PC-3 (cell line): Measurements from ENCODE around the gene NUDT13. TPM values are rescaled to one million over a fixed set of nuclear protein-coding genes. Genes with fewer than 3 reads are reported as not detected.

ENCODE experiments used
- ATAC-seq: fragments of 200-7000 bp; cut with Tn5 transposase; 2 replicates; pipeline ENCODE4 v1.9.1; 2020; ENCODE audit warnings: mild to moderate bottlenecking, moderate library complexity
- BruUV-seq: library from RNA; stranded (reverse); fragments of 400-500 nt; replicated peaks from 2 replicates; lab custom pipeline; 2021; lab: Mats Ljungman, UMichigan
- CTCF ChIA-PET: fragments of 300-600 bp; sonication (Branson Sonifier 250); formaldehyde crosslinking; loops from one replicate; lab custom pipeline; 2022; ENCODE audit warnings: antibody characterized with exemption; lab: Charles Lee
- POLR2A ChIA-PET: fragments of 300-600 bp; sonication (Branson Sonifier 250); formaldehyde crosslinking; loops from one replicate; lab custom pipeline; 2022; ENCODE audit warnings: antibody characterized with exemption; ENCODE audit not compliant: unreplicated experiment; lab: Charles Lee
- DNase-seq: peaks from one replicate; pipeline ENCODE4 v3.0.0-alpha.2; 2015
- H2AFZ ChIP-seq: fragments of 300-600 bp; sonication (generic); 2 replicates; pipeline ENCODE4 v1.6.0; 2016; ENCODE audit warnings: antibody characterized with exemption, low read length
- H3F3A ChIP-seq: fragments of 300-600 bp; sonication (generic); one replicate; pipeline ENCODE4 v1.6.0; 2017; ENCODE audit warnings: antibody characterized with exemption, low read length, control low read depth, mild to moderate bottlenecking; ENCODE audit not compliant: unreplicated experiment
- H3K27ac ChIP-seq: fragments of 300-600 bp; sonication (generic); 2 replicates; pipeline ENCODE4 v1.5.1; 2016; ENCODE audit warnings: mild to moderate bottlenecking, low read length
- H3K27me3 ChIP-seq: fragments of 300-600 bp; sonication (generic); 2 replicates; pipeline ENCODE4 v1.6.1; 2016; ENCODE audit warnings: low read length, mixed read lengths
- H3K36me3 ChIP-seq: fragments of 300-600 bp; sonication (generic); 2 replicates; pipeline ENCODE4 v1.6.1; 2016; ENCODE audit warnings: low read depth, mixed run types, low read length, mixed read lengths
- H3K4me1 ChIP-seq: fragments of 300-600 bp; sonication (generic); 2 replicates; pipeline ENCODE4 v1.5.1; 2016; ENCODE audit warnings: low read length; ENCODE audit not compliant: insufficient read depth
- H3K4me2 ChIP-seq: fragments of 300-600 bp; sonication (generic); 2 replicates; pipeline ENCODE4 v1.6.0; 2016; ENCODE audit warnings: low read length
- H3K4me3 ChIP-seq: fragments of 300-600 bp; sonication (generic); 2 replicates; pipeline ENCODE4 v1.5.1; 2016; ENCODE audit warnings: mild to moderate bottlenecking, low read length, mixed read lengths
- H3K79me2 ChIP-seq: fragments of 300-600 bp; sonication (generic); 2 replicates; pipeline ENCODE4 v1.6.1; 2017; ENCODE audit warnings: low read length, mixed read lengths
- H3K9ac ChIP-seq: fragments of 300-600 bp; sonication (generic); 2 replicates; pipeline ENCODE4 v1.6.0; 2016; ENCODE audit warnings: mild to moderate bottlenecking, low read length
- H3K9me2 ChIP-seq: fragments of 300-600 bp; sonication (generic); replicated peaks from 2 replicates; pipeline ENCODE4 v1.6.1; 2016; ENCODE audit warnings: mixed run types, low read length, mixed read lengths
- H3K9me3 ChIP-seq: fragments of 300-600 bp; sonication (generic); 2 replicates; pipeline ENCODE4 v1.6.1; 2016; ENCODE audit warnings: low read length, mixed read lengths
- H4K20me1 ChIP-seq: fragments of 300-600 bp; sonication (generic); 2 replicates; pipeline ENCODE4 v1.6.1; 2016; ENCODE audit warnings: low read length, mixed read lengths
- EZH2 ChIP-seq: fragments of 300-600 bp; sonication (generic); IDR thresholded peaks from one replicate; pipeline ENCODE4 v1.6.1; 2017; ENCODE audit warnings: antibody characterized with exemption, mild to moderate bottlenecking, low read length; ENCODE audit not compliant: unreplicated experiment
- EZH2phosphoT487 ChIP-seq: fragments of 300-600 bp; sonication (generic); IDR thresholded peaks from 2 replicates; pipeline ENCODE4 v1.6.1; 2018; ENCODE audit warnings: mild to moderate bottlenecking, antibody characterized with exemption, low read length, borderline replicate concordance
- intact Hi-C: fragments of 100-400 bp; cut with micrococcal nuclease; formaldehyde crosslinking; loops from 2 replicates; pipeline ENCODE4 v1.9.0; 2023
- total RNA-seq: library from RNA; depleted of rRNA; stranded (reverse); fragments of >200 nt; gene quantifications from 2 replicates; pipeline ENCODE4 v1.2.3, GENCODE V29; 2014
- TF ChIP-seq, protein P1 (sequence below): fragments of 300-600 bp; sonication (generic); conservative IDR thresholded peaks from 2 replicates; pipeline ENCODE4 v1.5.1; 2017; ENCODE audit warnings: antibody characterized with exemption, low read depth, mild to moderate bottlenecking, low read length

The NUDT13 gene
- total RNA-seq, 1 experiment from 2014 or later: 1.8 TPM

DNA sequence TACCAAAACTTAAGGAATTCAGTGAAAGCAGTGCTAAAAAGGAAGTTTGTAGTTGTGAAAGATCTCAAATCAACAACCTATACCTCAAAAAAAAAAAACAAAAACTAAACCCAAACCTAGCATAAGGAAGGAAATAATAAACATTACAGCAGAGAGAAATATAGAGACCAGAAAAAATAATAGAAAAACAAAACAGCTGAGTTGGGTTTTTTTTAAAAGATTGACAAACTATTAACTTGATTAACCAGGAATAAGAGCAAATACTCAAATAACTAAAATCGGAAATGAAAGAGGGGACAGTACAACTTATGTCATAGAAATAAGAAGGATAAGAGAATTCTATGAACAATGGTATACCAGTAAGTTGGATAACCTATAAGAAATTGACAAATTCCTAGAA lies 50.8 kb downstream of the NUDT13 start:
- no peaks in the 10 kb centered on the region for H3K9me3 ChIP-seq
- POLR2A ChIA-PET: no interaction called here
- CTCF ChIA-PET: interaction anchor here (0.6 kb wide), 1 partner anchor 65 kb away, joined by 5 read pairs; no protein-coding TSS in a partner anchor
- H3K4me3 ChIP-seq: no peak overlapping the region
- no peaks in the 10 kb centered on the region for H3K9me2 ChIP-seq
- H2AFZ ChIP-seq: no peak overlapping the region
- TF ChIP-seq EZH2phosphoT487 (no peak), EZH2 (no peak)
- TF ChIP-seq, protein P1, sequence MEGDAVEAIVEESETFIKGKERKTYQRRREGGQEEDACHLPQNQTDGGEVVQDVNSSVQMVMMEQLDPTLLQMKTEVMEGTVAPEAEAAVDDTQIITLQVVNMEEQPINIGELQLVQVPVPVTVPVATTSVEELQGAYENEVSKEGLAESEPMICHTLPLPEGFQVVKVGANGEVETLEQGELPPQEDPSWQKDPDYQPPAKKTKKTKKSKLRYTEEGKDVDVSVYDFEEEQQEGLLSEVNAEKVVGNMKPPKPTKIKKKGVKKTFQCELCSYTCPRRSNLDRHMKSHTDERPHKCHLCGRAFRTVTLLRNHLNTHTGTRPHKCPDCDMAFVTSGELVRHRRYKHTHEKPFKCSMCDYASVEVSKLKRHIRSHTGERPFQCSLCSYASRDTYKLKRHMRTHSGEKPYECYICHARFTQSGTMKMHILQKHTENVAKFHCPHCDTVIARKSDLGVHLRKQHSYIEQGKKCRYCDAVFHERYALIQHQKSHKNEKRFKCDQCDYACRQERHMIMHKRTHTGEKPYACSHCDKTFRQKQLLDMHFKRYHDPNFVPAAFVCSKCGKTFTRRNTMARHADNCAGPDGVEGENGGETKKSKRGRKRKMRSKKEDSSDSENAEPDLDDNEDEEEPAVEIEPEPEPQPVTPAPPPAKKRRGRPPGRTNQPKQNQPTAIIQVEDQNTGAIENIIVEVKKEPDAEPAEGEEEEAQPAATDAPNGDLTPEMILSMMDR: no peak
- H3K4me2 ChIP-seq: no peak overlapping the region
- no peaks in the 10 kb centered on the region for H3F3A ChIP-seq
- H4K20me1 ChIP-seq: peaks cover 39% of the 10 kb centered on the region
- BruUV-seq: no TSS peak
- ATAC-seq: no peak
- H3K27ac ChIP-seq: no peak overlapping the region
- H3K4me1 ChIP-seq: peaks cover 8% of the 10 kb centered on the region
- H3K27me3 ChIP-seq: no peaks in the 10 kb centered on the region
- intact Hi-C loops: no loop called here
- H3K9ac ChIP-seq: no peak overlapping the region
- H3K79me2 ChIP-seq: peaks cover 68% of the 10 kb centered on the region
- peaks cover 52% of the 10 kb centered on the region for H3K36me3 ChIP-seq
- no peak for DNase-seq

DNA sequence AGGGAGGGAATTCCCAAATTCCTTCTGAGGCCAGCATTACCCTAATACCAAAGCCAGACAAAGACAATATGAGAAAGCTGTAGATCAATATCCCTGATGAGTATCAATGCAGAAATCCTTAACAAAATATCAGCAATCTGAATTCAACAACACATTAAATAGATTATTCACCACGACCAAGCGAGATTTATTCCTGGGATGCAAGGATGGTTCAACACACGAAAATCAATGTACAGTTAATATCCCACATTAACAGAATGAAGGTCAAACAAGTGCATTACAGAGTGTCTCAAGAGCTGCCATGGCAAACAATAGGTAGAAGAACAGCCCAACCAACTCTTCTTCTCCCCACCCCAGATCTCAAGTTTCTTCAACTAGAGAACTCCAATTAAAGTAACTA lies 51.4 kb downstream of the NUDT13 start:
- no peak overlapping the region for H3K9ac ChIP-seq
- POLR2A ChIA-PET: no interaction called here
- no TSS peak for BruUV-seq

DNA sequence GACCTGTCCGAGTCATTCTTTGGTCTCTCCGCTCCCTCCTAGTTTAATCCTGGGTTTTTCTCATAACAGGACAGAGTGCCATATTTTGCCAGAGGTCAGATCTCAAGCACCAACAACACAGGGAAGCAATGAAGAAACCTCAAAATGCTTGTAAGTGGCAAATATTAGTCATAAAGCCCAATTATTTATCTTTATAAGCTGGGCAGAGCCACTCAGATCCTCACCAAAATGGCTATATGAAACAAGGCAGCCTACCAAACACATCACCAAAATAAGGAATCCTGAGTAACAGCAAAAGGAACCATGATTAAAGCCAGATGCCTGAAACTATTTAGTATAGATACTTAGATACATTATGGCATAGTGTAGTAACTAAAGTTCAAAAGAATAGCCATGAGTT lies 52.8 kb downstream of the NUDT13 start:
- DNase-seq (no peak), ATAC-seq (no peak)
- H3K36me3 ChIP-seq: peaks cover 45% of the 10 kb centered on the region
- no peaks in the 10 kb centered on the region for H3K9me2 ChIP-seq
- no TSS peak for BruUV-seq
- peaks cover 34% of the 10 kb centered on the region for H4K20me1 ChIP-seq
- H3K4me3 ChIP-seq: no peak overlapping the region
- ChIA-PET CTCF (interaction anchor here (0.6 to 1.3 kb wide), 2 partner anchors 26 to 66 kb away, joined by 3 to 4 read pairs; no protein-coding TSS in a partner anchor), POLR2A (interaction anchor here (0.6 kb wide), 1 partner anchor 32 kb away, joined by 4 read pairs; no protein-coding TSS in a partner anchor)
- H3K9me3 ChIP-seq: no peaks in the 10 kb centered on the region
- no peaks in the 10 kb centered on the region for H3F3A ChIP-seq
- H3K9ac ChIP-seq: no peak overlapping the region
- peaks cover 77% of the 10 kb centered on the region for H3K79me2 ChIP-seq
- intact Hi-C loops: no loop called here
- H3K4me1 ChIP-seq: peaks cover 20% of the 10 kb centered on the region
- TF ChIP-seq EZH2 (no peak), EZH2phosphoT487 (no peak)
- TF ChIP-seq, protein P1: no peak
- H3K4me2 ChIP-seq: 0 out of 2 replicates have a peak overlapping the region, but pooled peaks have one; percentile 0
- H3K27me3 ChIP-seq: no peaks in the 10 kb centered on the region
- no peak overlapping the region for H3K27ac ChIP-seq
- H2AFZ ChIP-seq: no peak overlapping the region

More for the DNA sequence above, 51.4 kb downstream of the NUDT13 start:
- Histone ChIP-seq H2AFZ (no peak overlapping the region), H3K9me2 (no peaks in the 10 kb centered on the region), H3K27me3 (no peaks in the 10 kb centered on the region), H3K9me3 (no peaks in the 10 kb centered on the region), H3K36me3 (peaks cover 50% of the 10 kb centered on the region), H4K20me1 (peaks cover 36% of the 10 kb centered on the region), H3F3A (no peaks in the 10 kb centered on the region), H3K79me2 (peaks cover 70% of the 10 kb centered on the region), H3K4me2 (no peak overlapping the region), H3K4me1 (peaks cover 13% of the 10 kb centered on the region), H3K4me3 (no peak overlapping the region), H3K27ac (no peak overlapping the region)
- no peak for DNase-seq
- ATAC-seq: no peak
- intact Hi-C loops: no loop called here
- TF ChIP-seq EZH2 (no peak), EZH2phosphoT487 (no peak)
- TF ChIP-seq, protein P1: no peak
- CTCF ChIA-PET: no interaction called here
